Osteoblast (primary cell): ENCODE results near the gene KLF6. TPM values are rescaled to one million over a fixed set of nuclear protein-coding genes. Genes with fewer than 3 reads are reported as not detected.

Experiments used
- DNase-seq: peaks from one replicate; pipeline ENCODE4 v3.0.0; 2011; ENCODE audit warnings: low spot score, mixed read lengths; ENCODE audit not compliant: insufficient read length; ENCODE audit errors: missing footprints
- H2AFZ ChIP-seq: 2 replicates; pipeline ENCODE4 v1.6.0; 2011; ENCODE audit warnings: mild to moderate bottlenecking, low read length
- H3K27ac ChIP-seq: 2 replicates; pipeline ENCODE4 v1.5.1; 2011; ENCODE audit warnings: mild to moderate bottlenecking, low read depth, low read length, moderate library complexity
- H3K27me3 ChIP-seq: 2 replicates; pipeline ENCODE4 v1.6.0; 2012; ENCODE audit warnings: mild to moderate bottlenecking, control low read depth, inconsistent platforms, low read length, moderate library complexity; ENCODE audit not compliant: insufficient read depth
- H3K36me3 ChIP-seq: 2 replicates; pipeline ENCODE4 v1.5.1; 2011; ENCODE audit warnings: mild to moderate bottlenecking, low read length, control low read depth, moderate library complexity; ENCODE audit not compliant: insufficient read depth
- H3K4me1 ChIP-seq: 2 replicates; pipeline ENCODE4 v1.5.1; 2011; ENCODE audit warnings: mild to moderate bottlenecking, low read length, control low read depth, moderate library complexity; ENCODE audit not compliant: insufficient read depth
- H3K4me2 ChIP-seq: 2 replicates; pipeline ENCODE4 v1.6.0; 2011; ENCODE audit warnings: mild to moderate bottlenecking, low read length; ENCODE audit not compliant: insufficient read depth
- H3K4me3 ChIP-seq: fragments of 200-600 bp; sonication (generic); 3 replicates; pipeline ENCODE4 v1.5.1; 2012; ENCODE audit warnings: mild to moderate bottlenecking, low read length, inconsistent platforms; ENCODE audit not compliant: insufficient read depth
- H3K79me2 ChIP-seq: 2 replicates; pipeline ENCODE4 v1.6.0; 2012; ENCODE audit warnings: mild to moderate bottlenecking, low read length, control low read depth, inconsistent platforms; ENCODE audit not compliant: insufficient read depth
- H3K9me3 ChIP-seq: 2 replicates; pipeline ENCODE4 v1.5.1; 2011; ENCODE audit warnings: low read depth, low read length, control low read depth
- H4K20me1 ChIP-seq: 2 replicates; pipeline ENCODE4 v1.6.0; 2012; ENCODE audit warnings: mild to moderate bottlenecking, low read length, control low read depth; ENCODE audit not compliant: insufficient read depth
- CTCF ChIP-seq: IDR thresholded peaks from 2 replicates; pipeline ENCODE4 v1.5.1; 2011; ENCODE audit warnings: mild to moderate bottlenecking, low read depth, low read length, moderate library complexity; ENCODE audit errors: extremely low read depth
- total RNA-seq: library from RNA; depleted of rRNA; stranded (reverse); fragments of >200 nt; gene quantifications from 2 replicates; pipeline ENCODE4 v1.2.3, GENCODE V29; 2012

The KLF6 gene
- total RNA-seq, 1 donor = 52.1 TPM

- Histone ChIP-seq H3K4me3 (peak overlapping the region; percentile 24), H2AFZ (peak overlapping the region; percentile 75), H3K36me3 (no peaks in the 10 kb centered on the region), H3K4me1 (peaks cover 15% of the 10 kb centered on the region), H3K9me3 (no peaks in the 10 kb centered on the region), H3K27ac (no peak overlapping the region), H3K4me2 (peak overlapping the region; percentile 62), H3K27me3 (no peaks in the 10 kb centered on the region), H4K20me1 (no peaks in the 10 kb centered on the region), H3K79me2 (no peaks in the 10 kb centered on the region)
- TF ChIP-seq CTCF = no peak
- no peak for DNase-seq
These were observed 34.8 kb downstream of the KLF6 start for GRCh38 chr10:3750006-3750816.

GRCh38 chr10:3749600-3749999 is 35.4 kb downstream of the KLF6 start:
- Histone ChIP-seq H3K27me3 (no peaks in the 10 kb centered on the region), H3K36me3 (no peaks in the 10 kb centered on the region), H4K20me1 (no peaks in the 10 kb centered on the region), H2AFZ (peak overlapping the region; percentile 75), H3K4me2 (peak overlapping the region; percentile 62), H3K4me3 (peak overlapping the region; percentile 24), H3K79me2 (no peaks in the 10 kb centered on the region), H3K27ac (no peak overlapping the region), H3K9me3 (no peaks in the 10 kb centered on the region), H3K4me1 (peaks cover 9% of the 10 kb centered on the region)
- TF ChIP-seq CTCF = no peak
- DNase-seq = no peak

GRCh38 chr10:3749011-3749410 is 36.0 kb downstream of the KLF6 start:
- H3K27ac ChIP-seq = no peak overlapping the region
- H3K4me2 ChIP-seq = no peak overlapping the region
- no peaks in the 10 kb centered on the region for H3K36me3 ChIP-seq
- TF ChIP-seq CTCF = no peak
- H4K20me1 ChIP-seq = no peaks in the 10 kb centered on the region
- no peaks in the 10 kb centered on the region for H3K27me3 ChIP-seq
- H3K79me2 ChIP-seq = no peaks in the 10 kb centered on the region
- no peak overlapping the region for H2AFZ ChIP-seq
- no peaks in the 10 kb centered on the region for H3K9me3 ChIP-seq
- no peak for DNase-seq
- H3K4me1 ChIP-seq = peaks cover 6% of the 10 kb centered on the region
- H3K4me3 ChIP-seq = no peak overlapping the region

DNA sequence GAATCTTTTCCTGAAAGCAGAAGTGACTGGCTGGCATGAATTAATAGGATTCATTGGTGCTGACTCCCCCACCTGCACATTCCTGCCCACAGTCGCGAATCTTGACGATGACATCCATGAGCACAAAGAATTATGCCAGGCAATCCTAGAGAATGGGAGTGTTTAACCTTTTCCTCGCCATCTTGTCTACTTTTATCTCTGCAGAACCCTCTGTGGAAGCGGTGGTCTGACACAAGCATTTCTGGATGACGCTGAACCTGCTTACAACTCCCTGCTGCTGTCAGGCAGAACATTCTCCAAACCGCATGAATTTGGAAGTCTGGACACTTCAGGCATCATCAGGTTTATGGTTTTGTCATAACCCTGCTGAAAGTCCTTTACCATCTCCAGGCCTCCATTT is 36.5 kb downstream of the KLF6 start:
- no peaks in the 10 kb centered on the region for H4K20me1 ChIP-seq
- no peak for TF ChIP-seq CTCF
- H3K79me2 ChIP-seq = no peaks in the 10 kb centered on the region
- no peak overlapping the region for H3K27ac ChIP-seq
- H3K4me2 ChIP-seq = no peak overlapping the region
- no peak overlapping the region for H3K4me3 ChIP-seq
- H3K4me1 ChIP-seq = peaks cover 6% of the 10 kb centered on the region
- H3K27me3 ChIP-seq = no peaks in the 10 kb centered on the region
- DNase-seq = no peak
- no peaks in the 10 kb centered on the region for H3K9me3 ChIP-seq
- no peaks in the 10 kb centered on the region for H3K36me3 ChIP-seq
- H2AFZ ChIP-seq = no peak overlapping the region
